IMR-90 (cell line): ENCODE results near the gene GAS2L2. TPM values are rescaled to one million over a fixed set of nuclear protein-coding genes. Genes with fewer than 3 reads are reported as not detected.

Experiments
- ATAC-seq: fragments of 200-7000 bp; cut with Tn5 transposase; 2 replicates; pipeline ENCODE4 v1.9.1; 2020; ENCODE audit warnings: low read depth, mild to moderate bottlenecking, moderate library complexity
- BruUV-seq: library from RNA; stranded (reverse); fragments of 400-500 nt; replicated peaks from 2 replicates; lab custom pipeline; 2021; lab: Mats Ljungman, UMichigan
- CTCF ChIA-PET: fragments of 300-600 bp; formaldehyde crosslinking; extraction: SDS; loops from one replicate; lab custom pipeline; 2021; ENCODE audit warnings: antibody characterized with exemption; lab: Yijun Ruan, JAX
- POLR2A ChIA-PET: fragments of 300-600 bp; sonication (Branson Sonifier 250); formaldehyde crosslinking; loops from one replicate; lab custom pipeline; 2022; ENCODE audit warnings: antibody characterized with exemption; ENCODE audit not compliant: unreplicated experiment; lab: Charles Lee
- DNase-seq: peaks from one replicate; pipeline ENCODE4 v3.0.0; 2013
- H2AFZ ChIP-seq: replicated peaks from 2 replicates; pipeline ENCODE3; 2013; ENCODE audit warnings: low read length, mild to moderate bottlenecking; ENCODE audit not compliant: poor library complexity
- H2AK5ac ChIP-seq: 2 replicates; pipeline ENCODE4 v1.6.1; 2013; ENCODE audit warnings: low read depth, low read length, inconsistent platforms
- H2AK9ac ChIP-seq: replicated peaks from 2 replicates; pipeline ENCODE3; 2013; ENCODE audit warnings: mild to moderate bottlenecking, low read depth, low read length, moderate library complexity; ENCODE audit not compliant: poor library complexity
- H2BK120ac ChIP-seq: 2 replicates; pipeline ENCODE4 v1.6.1; 2013; ENCODE audit warnings: low read depth, low read length, inconsistent platforms
- H2BK15ac ChIP-seq: 3 replicates; pipeline ENCODE4 v1.6.1; 2013; ENCODE audit warnings: low read depth, low read length, inconsistent platforms
- H2BK20ac ChIP-seq: 2 replicates; pipeline ENCODE4 v1.6.1; 2013; ENCODE audit warnings: low read depth, mild to moderate bottlenecking, inconsistent platforms, low read length, moderate library complexity
- H2BK5ac ChIP-seq: 2 replicates; pipeline ENCODE4 v1.6.1; 2013; ENCODE audit warnings: mild to moderate bottlenecking, low read depth, low read length, inconsistent platforms; ENCODE audit not compliant: poor library complexity, severe bottlenecking
- H3K14ac ChIP-seq: replicated peaks from 2 replicates; pipeline ENCODE4 v1.6.1; 2013; ENCODE audit warnings: low read depth, low read length, inconsistent platforms
- H3K18ac ChIP-seq: 2 replicates; pipeline ENCODE4 v1.6.1; 2013; ENCODE audit warnings: low read depth, low read length, control low read depth
- H3K23ac ChIP-seq: 2 replicates; pipeline ENCODE4 v1.6.1; 2013; ENCODE audit warnings: low read depth, low read length, inconsistent platforms
- H3K27ac ChIP-seq: 2 replicates; pipeline ENCODE4 v1.5.1; 2013; ENCODE audit warnings: mild to moderate bottlenecking, control low read depth, low read length; ENCODE audit not compliant: insufficient read depth
- H3K27me3 ChIP-seq: 2 replicates; pipeline ENCODE4 v1.6.1; 2013; ENCODE audit warnings: low read length; ENCODE audit not compliant: control insufficient read depth, insufficient read depth
- H3K36me3 ChIP-seq: 2 replicates; pipeline ENCODE4 v1.6.1; 2013; ENCODE audit warnings: low read length, mixed read lengths; ENCODE audit not compliant: control insufficient read depth, insufficient read depth
- H3K4ac ChIP-seq: 2 replicates; pipeline ENCODE4 v1.6.1; 2013; ENCODE audit warnings: low read depth, low read length, inconsistent platforms
- H3K4me1 ChIP-seq: 2 replicates; pipeline ENCODE4 v1.6.1; 2013; ENCODE audit warnings: low read length, mixed read lengths; ENCODE audit not compliant: control insufficient read depth, insufficient read depth
- H3K4me2 ChIP-seq: 2 replicates; pipeline ENCODE4 v1.6.1; 2013; ENCODE audit warnings: low read depth, mild to moderate bottlenecking, control low read depth, low read length, moderate library complexity
- H3K4me3 ChIP-seq: 2 replicates; pipeline ENCODE4 v1.5.1; 2013; ENCODE audit warnings: low read depth, mild to moderate bottlenecking, control low read depth, low read length, moderate library complexity; ENCODE audit not compliant: insufficient read depth
- H3K56ac ChIP-seq: 2 replicates; pipeline ENCODE4 v1.6.1; 2013; ENCODE audit warnings: low read length, inconsistent platforms; ENCODE audit not compliant: insufficient read depth; ENCODE audit errors: extremely low read depth
- H3K79me1 ChIP-seq, 2 experiments: 2 replicates each; pipeline ENCODE4 v1.6.1; 2013; ENCODE audit warnings: low read length in 2 of 2, inconsistent platforms in 1 of 2, low read depth in 1 of 2
- H3K9ac ChIP-seq: 2 replicates; pipeline ENCODE4 v1.6.1; 2013; ENCODE audit warnings: low read depth, low read length, control low read depth
- H3K9me1 ChIP-seq: 2 replicates; pipeline ENCODE4 v1.6.1; 2013; ENCODE audit warnings: low read length, inconsistent platforms; ENCODE audit not compliant: insufficient read depth
- H3K9me3 ChIP-seq: 2 replicates; pipeline ENCODE4 v1.6.1; 2013; ENCODE audit warnings: low read length; ENCODE audit not compliant: control insufficient read depth, insufficient read depth
- H4K20me1 ChIP-seq: 2 replicates; pipeline ENCODE4 v1.6.1; 2013; ENCODE audit warnings: low read length, inconsistent platforms; ENCODE audit not compliant: insufficient read depth
- H4K5ac ChIP-seq: 2 replicates; pipeline ENCODE4 v1.6.1; 2013; ENCODE audit warnings: mild to moderate bottlenecking, low read depth, low read length, control low read depth
- H4K8ac ChIP-seq, 2 experiments: 2 replicates each; pipeline ENCODE4 v1.6.1; 2013; ENCODE audit warnings: low read depth in 2 of 2, low read length in 2 of 2, control low read depth in 1 of 2, inconsistent platforms in 1 of 2
- H4K91ac ChIP-seq: 2 replicates; pipeline ENCODE4 v1.6.1; 2013; ENCODE audit warnings: low read depth, low read length, inconsistent platforms; ENCODE audit not compliant: insufficient read depth
- BHLHE40 ChIP-seq: fragments of 150-350 bp; IDR thresholded peaks from 2 replicates; pipeline ENCODE4 v1.6.1; 2016; ENCODE audit warnings: mild to moderate bottlenecking, low read depth, low read length
- CHD1 ChIP-seq: IDR thresholded peaks from 2 replicates; pipeline ENCODE4 v1.6.1; 2012; ENCODE audit warnings: low read depth, low read length, improper control_type of control experiment
- CTCF ChIP-seq: conservative IDR thresholded peaks from 2 replicates; pipeline ENCODE4 v1.5.1; 2012; ENCODE audit warnings: mild to moderate bottlenecking, low read depth, low read length, improper control_type of control experiment
- ELK1 ChIP-seq: fragments of 150-350 bp; IDR thresholded peaks from 2 replicates; pipeline ENCODE4 v1.6.1; 2016; ENCODE audit warnings: low read depth, mild to moderate bottlenecking, low read length, moderate library complexity, borderline replicate concordance
- FOS ChIP-seq: fragments of 150-350 bp; IDR thresholded peaks from 2 replicates; pipeline ENCODE4 v1.6.1; 2016; ENCODE audit warnings: low read depth, low read length
- MAFK ChIP-seq: IDR thresholded peaks from 2 replicates; pipeline ENCODE4 v1.6.1; 2012; ENCODE audit warnings: low read depth, low read length, improper control_type of control experiment
- MXI1 ChIP-seq: IDR thresholded peaks from 2 replicates; pipeline ENCODE4 v1.6.1; 2012; ENCODE audit warnings: low read depth, mild to moderate bottlenecking, low read length, moderate library complexity, borderline replicate concordance
- NFE2L2 ChIP-seq: fragments of 150-350 bp; IDR thresholded peaks from 2 replicates; pipeline ENCODE4 v1.6.1; 2016; ENCODE audit warnings: low read depth, mild to moderate bottlenecking, low read length
- POLR2A ChIP-seq: IDR thresholded peaks from 2 replicates; pipeline ENCODE4 v1.6.1; 2012; ENCODE audit warnings: mild to moderate bottlenecking, low read depth, low read length
- RAD21 ChIP-seq: IDR thresholded peaks from 2 replicates; pipeline ENCODE4 v1.6.1; 2012; ENCODE audit warnings: low read length, improper control_type of control experiment
- RCOR1 ChIP-seq: IDR thresholded peaks from 2 replicates; pipeline ENCODE4 v1.6.1; 2012; ENCODE audit warnings: mild to moderate bottlenecking, low read length, improper control_type of control experiment; ENCODE audit not compliant: insufficient replicate concordance
- RFX5 ChIP-seq: IDR thresholded peaks from 2 replicates; pipeline ENCODE4 v1.8.0; 2012; ENCODE audit warnings: low read depth, mild to moderate bottlenecking, low read length, moderate library complexity
- SMC3 ChIP-seq: fragments of 150-350 bp; IDR thresholded peaks from 2 replicates; pipeline ENCODE4 v1.6.1; 2016; ENCODE audit warnings: low read depth, mild to moderate bottlenecking, antibody characterized with exemption, low read length, moderate library complexity
- WGBS, 2 experiments: methylation state at CpG; one replicate each; pipeline versions ENCODE4 v1.1.5 to v1.1.7; 2013; ENCODE audit warnings: missing lambda C conversion rate in 2 of 2; ENCODE audit not compliant: insufficient read length in 1 of 2; ENCODE audit errors: extremely low coverage in 2 of 2; 5-methylcytosine and 5-hydroxymethylcytosine counted together
- dilution Hi-C: fragments of 300-500 bp; cut with HindIII; formaldehyde crosslinking; loops from one replicate; pipeline ENCODE4 v1.14.3; 2018; ENCODE audit warnings: low sequenced_read_pairs; ENCODE audit not compliant: unreplicated experiment
- in situ Hi-C: fragments of 300-500 bp; cut with MboI; formaldehyde crosslinking; loops from 3 replicates; pipeline ENCODE4 v1.14.3; 2019; ENCODE audit warnings: low sequenced_read_pairs, inconsistent platforms, mixed read lengths
- intact Hi-C: fragments of 100-400 bp; cut with micrococcal nuclease; formaldehyde crosslinking; loops from 2 replicates; pipeline ENCODE4 v1.10.0; 2022
- polyA plus RNA-seq, 3 experiments: library from polyadenylated mRNA; depleted of rRNA; stranded (reverse); fragments of >200 nt; gene quantifications; 2 replicates each; pipeline ENCODE4 v1.2.3, GENCODE V29; 2012; ENCODE audit warnings: low replicate concordance in 1 of 3
- total RNA-seq: library from RNA; depleted of rRNA; stranded (reverse); fragments of >200 nt; gene quantifications from 2 replicates; pipeline ENCODE4 v1.2.3, GENCODE V29; 2012

The GAS2L2 gene
- total and polyA plus RNA-seq, 2 of the 4 experiments (the other 2 are of a cell fraction), result 0.02 TPM; not detected in 1

DNA sequence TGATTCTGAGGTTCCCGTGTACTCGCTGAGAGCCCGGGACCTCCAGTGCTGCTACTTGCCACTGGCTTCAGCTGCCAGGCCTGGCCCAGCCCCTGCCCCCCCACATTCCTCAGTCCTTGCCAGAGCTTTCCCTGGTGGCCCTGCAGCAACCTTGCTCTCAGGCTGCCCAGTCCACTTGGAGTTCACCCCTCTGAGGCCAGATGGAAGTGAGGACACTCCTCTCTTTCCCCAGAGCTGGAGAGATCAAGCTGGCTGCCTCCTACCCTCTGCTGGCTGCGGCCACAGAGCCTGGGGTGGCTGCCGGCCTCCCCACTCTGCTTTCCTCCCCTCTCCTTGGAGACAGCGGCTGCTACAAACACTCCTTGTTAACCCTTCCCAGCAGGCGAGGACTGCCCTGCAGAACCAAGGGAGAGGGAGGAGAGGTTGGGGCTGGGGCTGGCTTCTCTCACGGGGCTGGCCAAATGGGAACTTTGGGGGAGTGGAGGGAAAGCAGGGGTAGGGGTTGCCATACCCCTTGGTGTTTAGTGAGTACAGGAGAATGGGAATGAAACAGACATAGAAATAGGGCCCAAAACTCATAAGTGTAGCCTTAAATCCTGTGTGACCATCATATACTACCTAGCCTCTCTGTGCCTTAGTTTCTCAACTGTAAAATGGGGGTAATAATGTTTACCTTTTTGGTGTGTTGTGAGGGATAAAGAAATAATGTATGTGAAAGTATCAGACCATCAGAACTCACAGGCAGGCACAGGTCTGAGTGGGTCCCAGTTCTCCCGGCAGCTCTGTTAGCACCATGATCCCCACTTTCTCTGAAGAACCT lies at the start of gene GAS2L2 (continued):
- no peak for TF ChIP-seq CHD1

GRCh38 chr17:35801583-35802224 lies 48.7 kb upstream of the GAS2L2 start:
- POLR2A ChIA-PET, result no interaction called here
- Histone ChIP-seq H3K18ac (no peak overlapping the region), H4K8ac (no peak overlapping the region), H2BK5ac (no peak overlapping the region), H4K5ac (no peak overlapping the region), H3K23ac (no peak overlapping the region), H3K27me3 (peaks cover 26% of the 10 kb centered on the region), H2BK20ac (no peak overlapping the region), H3K4me2 (no peak overlapping the region), H3K36me3 (no peaks in the 10 kb centered on the region), H3K4me1 (peaks cover 3% of the 10 kb centered on the region), H2BK120ac (no peak overlapping the region), H2BK15ac (no peak overlapping the region), H3K4ac (no peak overlapping the region), H3K9me3 (no peaks in the 10 kb centered on the region), H3K9me1 (peaks cover 2% of the 10 kb centered on the region), H2AK9ac (peak overlapping the region; percentile 37), H2AFZ (peak overlapping the region; percentile 21), H2AK5ac (no peak overlapping the region), H3K27ac (no peak overlapping the region), H3K56ac (no peak overlapping the region), H3K9ac (no peak overlapping the region), H4K20me1 (no peaks in the 10 kb centered on the region), H4K91ac (no peak overlapping the region), H3K4me3 (no peak overlapping the region), H3K79me1 (no peaks in the 10 kb centered on the region), H3K14ac (no peak overlapping the region)
- ATAC-seq (no peak), DNase-seq (no peak)
- CTCF ChIA-PET, result interaction anchor here (3.3 kb wide), 1 partner anchor 38 kb away, joined by 15 read pairs; no protein-coding TSS in a partner anchor
- dilution Hi-C loops (no loop called here), intact Hi-C loops (no loop called here), in situ Hi-C loops (no loop called here)
- WGBS, 2 experiments, result 74% methylated on average over 2 of the region's 9 CpGs; no CpG with 5 or more reads in 1 of the 2 experiments
- BruUV-seq, result no TSS peak
- TF ChIP-seq BHLHE40 (no peak), RFX5 (no peak), RCOR1 (no peak), ELK1 (no peak), SMC3 (no peak), MAFK (no peak), POLR2A (no peak), NFE2L2 (no peak), CHD1 (no peak), RAD21 (no peak), CTCF (no peak), FOS (no peak), MXI1 (no peak)
